ENCODE measurements around the gene NEO1.
"Not testable (repeated sequence)": the region's sequence is repeated elsewhere in the genome, so short reads cannot be mapped to it uniquely, and the experiment has no call there.

- TF ChIP-seq, protein P1, sequence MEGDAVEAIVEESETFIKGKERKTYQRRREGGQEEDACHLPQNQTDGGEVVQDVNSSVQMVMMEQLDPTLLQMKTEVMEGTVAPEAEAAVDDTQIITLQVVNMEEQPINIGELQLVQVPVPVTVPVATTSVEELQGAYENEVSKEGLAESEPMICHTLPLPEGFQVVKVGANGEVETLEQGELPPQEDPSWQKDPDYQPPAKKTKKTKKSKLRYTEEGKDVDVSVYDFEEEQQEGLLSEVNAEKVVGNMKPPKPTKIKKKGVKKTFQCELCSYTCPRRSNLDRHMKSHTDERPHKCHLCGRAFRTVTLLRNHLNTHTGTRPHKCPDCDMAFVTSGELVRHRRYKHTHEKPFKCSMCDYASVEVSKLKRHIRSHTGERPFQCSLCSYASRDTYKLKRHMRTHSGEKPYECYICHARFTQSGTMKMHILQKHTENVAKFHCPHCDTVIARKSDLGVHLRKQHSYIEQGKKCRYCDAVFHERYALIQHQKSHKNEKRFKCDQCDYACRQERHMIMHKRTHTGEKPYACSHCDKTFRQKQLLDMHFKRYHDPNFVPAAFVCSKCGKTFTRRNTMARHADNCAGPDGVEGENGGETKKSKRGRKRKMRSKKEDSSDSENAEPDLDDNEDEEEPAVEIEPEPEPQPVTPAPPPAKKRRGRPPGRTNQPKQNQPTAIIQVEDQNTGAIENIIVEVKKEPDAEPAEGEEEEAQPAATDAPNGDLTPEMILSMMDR (IDR thresholded peaks at IDR 0.05; ENCODE audit: low read length), result not testable (repeated sequence)
- TF ChIP-seq EZH2phosphoT487 (IDR thresholded peaks at IDR 0.05; ENCODE audit: low read length); EZH2 (optimal IDR thresholded peaks at IDR 0.05; ENCODE audit: low read depth, low read length): not testable (repeated sequence)
Measured at GRCh38 chr15:73221450-73221849, 169.2 kb downstream of the NEO1 start.
